ENCODE results near the gene SGK1. TPM values are rescaled to one million over a fixed set of nuclear protein-coding genes. Genes with fewer than 3 reads are reported as not detected.

SGK1 gene
- total RNA-seq, 4 donors from 2014 or later = 379 to 684 (median 450) TPM

DNA sequence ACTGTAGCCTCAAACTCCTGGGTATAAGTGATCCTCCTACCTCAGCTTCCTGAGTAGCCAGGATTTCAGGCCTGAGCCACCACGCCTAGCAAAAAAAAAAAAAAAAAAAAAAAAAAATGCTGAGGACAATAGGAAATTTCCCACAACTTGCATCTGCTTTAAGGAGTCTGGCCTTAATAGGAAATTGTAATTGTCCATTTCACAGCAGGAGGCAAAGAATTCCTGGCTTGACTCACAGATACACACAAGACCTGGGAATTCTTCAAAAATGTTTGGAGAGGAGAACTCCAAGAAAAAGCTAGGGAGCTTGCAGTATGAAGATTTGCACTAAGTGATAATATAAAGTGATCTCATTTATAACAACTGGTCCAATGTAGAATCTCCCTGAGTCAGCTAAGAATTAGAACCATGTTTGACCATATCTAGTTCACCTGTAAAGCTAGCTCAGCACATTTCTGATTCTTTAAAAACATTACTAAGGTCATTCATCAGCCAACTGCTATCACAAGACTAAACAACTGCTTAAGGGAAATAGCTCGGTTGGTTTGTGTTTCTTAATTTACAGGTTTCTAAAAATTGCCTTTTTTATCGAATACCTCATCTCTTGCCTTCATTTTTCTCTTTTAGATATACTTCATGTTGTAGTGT, 185.3 kb downstream of the SGK1 start:
- H3K4me3 ChIP-seq = no peak overlapping the region
- no peak overlapping the region for H3K27ac ChIP-seq
- TF ChIP-seq POLR2A (IDR thresholded peaks at IDR 0.05) (no peak), POLR2AphosphoS5 (IDR thresholded peaks at IDR 0.05) (no peak), EP300 (IDR thresholded peaks at IDR 0.05) (no peak)
- no peaks in the 10 kb centered on the region for H3K9me3 ChIP-seq
- WGBS = 63% methylated on average over 3 of the region's 3 CpGs
- no peak for DNase-seq (ENCODE audit: low spot score in 2 of 2)
- no peaks in the 10 kb centered on the region for H3K27me3 ChIP-seq
- H3K4me1 ChIP-seq = no peaks in the 10 kb centered on the region
- no peaks in the 10 kb centered on the region for H3K36me3 ChIP-seq

DNA sequence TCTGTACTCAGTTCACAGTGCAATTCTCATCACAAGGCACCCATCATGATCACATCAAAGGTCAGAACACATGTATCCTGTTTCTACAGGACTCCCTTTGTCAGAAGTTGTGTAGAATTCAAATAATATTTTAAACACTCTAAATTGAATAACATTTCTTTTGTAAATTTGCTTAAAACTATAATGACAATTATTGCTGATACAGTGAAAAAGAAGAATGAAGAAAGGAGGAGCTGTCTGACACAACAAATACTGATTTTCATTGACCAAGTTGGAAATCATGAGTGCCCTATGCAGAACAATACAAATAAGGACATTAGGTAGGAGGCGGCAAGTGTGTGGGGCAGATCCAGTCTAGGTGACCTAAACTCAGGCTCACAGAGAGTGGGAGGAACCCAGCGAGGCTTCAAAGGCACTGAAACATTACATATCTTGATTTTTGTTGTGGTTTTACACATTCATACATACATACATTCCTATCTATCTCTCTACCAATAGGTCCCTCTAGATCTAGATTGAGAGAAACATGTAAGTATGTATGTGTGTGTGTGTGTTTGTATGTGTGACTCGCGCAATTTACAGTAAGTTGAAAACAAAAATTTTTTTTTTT, 186.3 kb downstream of the SGK1 start:
- H3K27me3 ChIP-seq = no peaks in the 10 kb centered on the region
- 96% methylated on average over 4 of the region's 4 CpGs for WGBS
- H3K4me1 ChIP-seq = no peaks in the 10 kb centered on the region
- DNase-seq (ENCODE audit: low spot score in 2 of 2) = no peak
- no peaks in the 10 kb centered on the region for H3K9me3 ChIP-seq
- H3K27ac ChIP-seq = no peak overlapping the region
- TF ChIP-seq POLR2A (IDR thresholded peaks at IDR 0.05) (no peak), EP300 (IDR thresholded peaks at IDR 0.05) (no peak), POLR2AphosphoS5 (IDR thresholded peaks at IDR 0.05) (no peak)
- TF ChIP-seq, protein P1, sequence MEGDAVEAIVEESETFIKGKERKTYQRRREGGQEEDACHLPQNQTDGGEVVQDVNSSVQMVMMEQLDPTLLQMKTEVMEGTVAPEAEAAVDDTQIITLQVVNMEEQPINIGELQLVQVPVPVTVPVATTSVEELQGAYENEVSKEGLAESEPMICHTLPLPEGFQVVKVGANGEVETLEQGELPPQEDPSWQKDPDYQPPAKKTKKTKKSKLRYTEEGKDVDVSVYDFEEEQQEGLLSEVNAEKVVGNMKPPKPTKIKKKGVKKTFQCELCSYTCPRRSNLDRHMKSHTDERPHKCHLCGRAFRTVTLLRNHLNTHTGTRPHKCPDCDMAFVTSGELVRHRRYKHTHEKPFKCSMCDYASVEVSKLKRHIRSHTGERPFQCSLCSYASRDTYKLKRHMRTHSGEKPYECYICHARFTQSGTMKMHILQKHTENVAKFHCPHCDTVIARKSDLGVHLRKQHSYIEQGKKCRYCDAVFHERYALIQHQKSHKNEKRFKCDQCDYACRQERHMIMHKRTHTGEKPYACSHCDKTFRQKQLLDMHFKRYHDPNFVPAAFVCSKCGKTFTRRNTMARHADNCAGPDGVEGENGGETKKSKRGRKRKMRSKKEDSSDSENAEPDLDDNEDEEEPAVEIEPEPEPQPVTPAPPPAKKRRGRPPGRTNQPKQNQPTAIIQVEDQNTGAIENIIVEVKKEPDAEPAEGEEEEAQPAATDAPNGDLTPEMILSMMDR (IDR thresholded peaks at IDR 0.05) = no peak
- H3K36me3 ChIP-seq = no peaks in the 10 kb centered on the region
- no peak overlapping the region for H3K4me3 ChIP-seq

DNA sequence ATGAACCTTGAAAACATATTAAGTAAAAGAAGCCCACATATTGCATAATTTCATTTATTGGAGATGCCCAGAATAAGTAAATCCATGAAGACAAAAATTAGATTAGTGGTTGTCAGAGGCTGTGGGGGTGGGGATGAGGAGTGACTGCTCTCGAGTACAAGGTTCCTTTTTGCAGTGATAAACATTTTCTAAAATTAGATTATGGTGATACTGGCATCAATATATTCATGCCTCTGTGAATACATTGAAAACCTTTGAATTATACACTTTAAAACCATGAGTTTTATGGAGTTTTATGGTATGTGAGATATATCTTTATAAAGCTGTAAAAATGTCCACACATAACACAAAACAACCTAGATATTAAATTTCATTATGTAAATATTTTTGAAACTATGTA, 189.8 kb downstream of the SGK1 start:
- Histone ChIP-seq H3K27me3 (no peaks in the 10 kb centered on the region), H3K9me3 (no peaks in the 10 kb centered on the region), H3K4me3 (no peak overlapping the region), H3K36me3 (no peaks in the 10 kb centered on the region), H3K4me1 (no peaks in the 10 kb centered on the region), H3K27ac (no peak overlapping the region)
- 41% methylated on average over 1 of the region's 1 CpG for WGBS
- no peak for DNase-seq (ENCODE audit: low spot score in 2 of 2)
- TF ChIP-seq, protein P1 (IDR thresholded peaks at IDR 0.05) = no peak
- TF ChIP-seq POLR2AphosphoS5 (IDR thresholded peaks at IDR 0.05) = no peak
- TF ChIP-seq EP300 (IDR thresholded peaks at IDR 0.05) = no peak
- no peak for TF ChIP-seq POLR2A (IDR thresholded peaks at IDR 0.05)

DNA sequence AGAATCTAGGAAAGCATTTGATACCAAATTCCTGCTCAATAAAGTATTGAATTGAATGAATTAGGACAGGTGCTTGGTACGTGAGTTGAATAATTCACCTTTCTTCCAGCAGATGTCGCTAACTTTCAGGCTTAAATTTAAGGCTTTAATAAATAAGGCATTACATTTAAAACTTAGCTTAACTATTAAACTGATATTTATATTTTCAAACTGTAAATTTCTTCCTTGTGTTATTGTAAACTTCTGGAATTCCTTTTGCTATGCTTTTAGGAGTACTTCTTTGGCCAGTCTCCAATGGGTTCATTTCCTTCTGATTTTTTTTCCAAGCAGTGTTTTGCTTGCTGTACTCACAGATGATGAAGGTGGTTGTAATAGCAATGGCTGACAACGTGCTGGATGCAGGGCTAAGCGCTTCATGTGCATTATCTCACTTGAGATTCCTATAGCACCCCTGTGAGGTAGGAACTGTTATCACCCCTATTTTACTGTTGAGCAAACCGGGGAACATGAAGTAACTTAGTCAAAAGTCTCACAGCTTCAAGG, 194.2 kb downstream of the SGK1 start:
- H3K9me3 ChIP-seq = no peaks in the 10 kb centered on the region
- DNase-seq (ENCODE audit: low spot score in 2 of 2) = no peak
- no peak overlapping the region for H3K27ac ChIP-seq
- TF ChIP-seq, protein P1 (IDR thresholded peaks at IDR 0.05) = peak; percentile 18 to 43
- TF ChIP-seq EP300 (IDR thresholded peaks at IDR 0.05) = no peak
- WGBS = 9% methylated on average over 5 of the region's 5 CpGs
- H3K4me3 ChIP-seq = no peak overlapping the region
- no peaks in the 10 kb centered on the region for H3K27me3 ChIP-seq
- H3K36me3 ChIP-seq = no peaks in the 10 kb centered on the region
- no peaks in the 10 kb centered on the region for H3K4me1 ChIP-seq

DNA sequence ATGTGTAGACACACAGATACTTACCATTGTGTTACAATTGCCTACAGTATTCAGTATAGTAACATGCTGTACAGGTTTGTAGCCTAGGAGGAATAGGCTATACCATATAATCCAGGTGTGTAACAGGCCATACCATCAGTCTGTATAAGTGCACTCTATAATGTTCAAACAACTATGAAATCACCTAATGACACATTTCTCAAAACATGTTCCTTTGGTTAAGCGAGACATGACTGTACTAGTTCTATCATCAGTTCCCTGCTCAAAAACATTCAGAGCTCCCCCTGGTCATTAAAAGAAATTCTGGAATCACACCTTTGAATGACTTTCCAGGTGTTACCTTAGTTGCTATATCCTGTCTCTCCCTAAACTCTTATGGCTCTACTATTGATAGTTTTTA, 195.1 kb downstream of the SGK1 start:
- H3K27me3 ChIP-seq = no peaks in the 10 kb centered on the region
- H3K27ac ChIP-seq = no peak overlapping the region
- whole genome bisulfite sequencing = 93% methylated on average over 1 of the region's 1 CpG
- H3K4me3 ChIP-seq = no peak overlapping the region
- no peaks in the 10 kb centered on the region for H3K4me1 ChIP-seq
- H3K9me3 ChIP-seq = no peaks in the 10 kb centered on the region
- no peak for DNase-seq (ENCODE audit: low spot score in 2 of 2)
- H3K36me3 ChIP-seq = no peaks in the 10 kb centered on the region
- TF ChIP-seq POLR2A (IDR thresholded peaks at IDR 0.05) = no peak
- TF ChIP-seq POLR2AphosphoS5 (IDR thresholded peaks at IDR 0.05) = no peak
- TF ChIP-seq EP300 (IDR thresholded peaks at IDR 0.05) = no peak
- TF ChIP-seq, protein P1 (IDR thresholded peaks at IDR 0.05) = no peak

Measured in suprapubic skin (tissue), 4 donors.